HepG2 (cell line): ENCODE results near the gene FAM222A. TPM values are rescaled to one million over a fixed set of nuclear protein-coding genes. Genes with fewer than 3 reads are reported as not detected.

Experiments used
- MAF1 ChIP-seq: sonication (generic); formaldehyde crosslinking; IDR thresholded peaks from 2 replicates; pipeline ENCODE4 v1.5.0; 2020; ENCODE audit warnings: missing genetic modification reagents, borderline replicate concordance
- NONO ChIP-seq, 2 experiments: fragments of 450-650 bp in 1 of 2; sonication (generic) in 1 of 2; formaldehyde crosslinking in 1 of 2; IDR thresholded peaks in 1 of 2; conservative IDR thresholded peaks in 1 of 2; 2 replicates each; pipeline versions ENCODE4 v1.6.1 to v1.8.0; 2017 to 2022; ENCODE audit warnings: mild to moderate bottlenecking in 1 of 2, missing genetic modification reagents in 1 of 2, moderate library complexity in 1 of 2
- POLR2AphosphoS2 ChIP-seq: IDR thresholded peaks from 2 replicates; pipeline ENCODE4 v1.6.1; 2011; ENCODE audit warnings: low read depth, low read length, improper control_type of control experiment
- RAD21 ChIP-seq: fragments of 450-650 bp; formaldehyde crosslinking; IDR thresholded peaks from 2 replicates; pipeline ENCODE4 v1.5.0; 2020; ENCODE audit warnings: mild to moderate bottlenecking
- ZNF562 ChIP-seq: sonication (generic); formaldehyde crosslinking; IDR thresholded peaks from 2 replicates; pipeline ENCODE4 v1.8.0; 2022; ENCODE audit warnings: missing genetic modification reagents, borderline replicate concordance
- ZNF749 ChIP-seq: sonication (generic); formaldehyde crosslinking; IDR thresholded peaks from 2 replicates; pipeline ENCODE4 v1.8.0; 2022; ENCODE audit warnings: mild to moderate bottlenecking, missing genetic modification reagents, moderate library complexity, borderline replicate concordance
- polyA plus RNA-seq, 8 experiments: library from polyadenylated mRNA; depleted of rRNA in 3 of 8; stranded (reverse) in 7 of 8; unstranded in 1 of 8; fragments of >200 nt; fragmentation: Illumina TruSeq in 4 of 8; extraction: Trizol in 4 of 8; gene quantifications; 2 replicates each; pipeline versions ENCODE4 v1.2.1 to v1.2.3, GENCODE V29; 2011 to 2016; ENCODE audit warnings: low read depth in 4 of 8, missing spikeins in 1 of 8, mixed read lengths in 1 of 8; ENCODE audit not compliant: insufficient read depth in 1 of 8
- total RNA-seq, 5 experiments: library from RNA; depleted of rRNA; stranded (reverse); fragments of >200 nt; fragmentation: Illumina TruSeq; extraction: Trizol; gene quantifications; 2 replicates each; pipeline ENCODE4 v1.2.3, GENCODE V29; 2016; ENCODE audit warnings: low read depth in 1 of 5
- TF ChIP-seq, protein P1 (sequence below): sonication (generic); formaldehyde crosslinking; IDR thresholded peaks from 2 replicates; pipeline ENCODE4 v1.4.0; 2020; ENCODE audit warnings: missing genetic modification reagents, borderline replicate concordance
- TF ChIP-seq, protein P2 (sequence below): sonication (generic); formaldehyde crosslinking; IDR thresholded peaks from 2 replicates; pipeline ENCODE4 v1.4.0; 2020; ENCODE audit warnings: missing genetic modification reagents
- TF ChIP-seq, protein P3 (sequence below): sonication (generic); formaldehyde crosslinking; IDR thresholded peaks from 2 replicates; pipeline ENCODE4 v1.4.0; 2020; ENCODE audit warnings: missing genetic modification reagents
- TF ChIP-seq, protein P4 (sequence below): sonication (generic); formaldehyde crosslinking; IDR thresholded peaks from 2 replicates; pipeline ENCODE4 v1.4.0; 2020; ENCODE audit warnings: missing genetic modification reagents
- TF ChIP-seq, protein P5 (sequence below): sonication (generic); formaldehyde crosslinking; IDR thresholded peaks from 2 replicates; pipeline ENCODE4 v1.4.0; 2020; ENCODE audit warnings: missing genetic modification reagents, low read depth, mild to moderate bottlenecking, borderline replicate concordance
- TF ChIP-seq, protein P6 (sequence below): fragments of 450-650 bp; IDR thresholded peaks from 2 replicates; pipeline ENCODE4 v1.6.1; 2017; ENCODE audit warnings: mild to moderate bottlenecking

The FAM222A gene
- total and polyA plus RNA-seq, 2 of the 13 experiments (the other 11 are each of a cell fraction or from before 2014, with no cell fraction given), result 2.7 to 9.6 TPM

DNA sequence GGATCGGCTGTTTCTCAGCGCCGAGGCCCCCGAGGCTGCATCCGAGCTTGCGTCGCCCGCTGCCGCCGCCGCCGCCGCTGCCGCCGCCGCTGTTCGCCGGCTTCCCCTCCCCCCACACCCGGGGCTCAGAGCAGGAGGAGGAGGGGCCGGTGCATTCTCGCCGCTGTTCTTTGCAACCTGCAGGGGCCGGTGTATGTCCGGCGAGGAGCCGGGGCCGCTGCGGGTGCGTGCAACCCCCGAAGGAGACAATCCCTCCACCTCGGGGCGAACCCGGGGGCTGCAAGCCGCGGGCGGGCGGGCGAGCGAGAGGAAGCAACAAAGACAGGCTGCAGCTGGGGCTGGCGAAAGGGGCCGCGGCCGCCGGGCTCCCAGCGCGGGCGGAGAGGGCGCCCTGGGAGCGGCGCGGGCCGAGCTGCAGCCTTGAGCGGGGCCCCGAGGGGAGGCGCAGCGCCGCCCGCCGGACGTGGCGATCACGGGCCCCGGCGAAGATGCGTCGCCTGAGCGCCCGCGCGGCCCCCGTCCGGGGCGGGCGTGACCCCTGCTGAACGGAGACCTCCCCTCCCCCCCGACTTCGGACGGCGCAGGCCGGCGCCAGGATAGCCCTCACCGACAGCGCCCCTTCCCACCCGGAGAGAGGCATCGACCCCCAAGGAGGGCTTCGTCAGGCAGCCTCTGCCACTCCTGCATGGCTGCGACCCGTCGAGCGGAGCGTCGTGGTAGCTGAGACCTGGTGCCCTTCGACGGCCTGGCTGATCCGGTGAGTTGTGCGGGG lies 702 bp downstream of the FAM222A start (continued):
- TF ChIP-seq, protein P1, sequence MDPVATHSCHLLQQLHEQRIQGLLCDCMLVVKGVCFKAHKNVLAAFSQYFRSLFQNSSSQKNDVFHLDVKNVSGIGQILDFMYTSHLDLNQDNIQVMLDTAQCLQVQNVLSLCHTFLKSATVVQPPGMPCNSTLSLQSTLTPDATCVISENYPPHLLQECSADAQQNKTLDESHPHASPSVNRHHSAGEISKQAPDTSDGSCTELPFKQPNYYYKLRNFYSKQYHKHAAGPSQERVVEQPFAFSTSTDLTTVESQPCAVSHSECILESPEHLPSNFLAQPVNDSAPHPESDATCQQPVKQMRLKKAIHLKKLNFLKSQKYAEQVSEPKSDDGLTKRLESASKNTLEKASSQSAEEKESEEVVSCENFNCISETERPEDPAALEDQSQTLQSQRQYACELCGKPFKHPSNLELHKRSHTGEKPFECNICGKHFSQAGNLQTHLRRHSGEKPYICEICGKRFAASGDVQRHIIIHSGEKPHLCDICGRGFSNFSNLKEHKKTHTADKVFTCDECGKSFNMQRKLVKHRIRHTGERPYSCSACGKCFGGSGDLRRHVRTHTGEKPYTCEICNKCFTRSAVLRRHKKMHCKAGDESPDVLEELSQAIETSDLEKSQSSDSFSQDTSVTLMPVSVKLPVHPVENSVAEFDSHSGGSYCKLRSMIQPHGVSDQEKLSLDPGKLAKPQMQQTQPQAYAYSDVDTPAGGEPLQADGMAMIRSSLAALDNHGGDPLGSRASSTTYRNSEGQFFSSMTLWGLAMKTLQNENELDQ (CRISPR knock-in tag), result no peak
- TF ChIP-seq, protein P2, sequence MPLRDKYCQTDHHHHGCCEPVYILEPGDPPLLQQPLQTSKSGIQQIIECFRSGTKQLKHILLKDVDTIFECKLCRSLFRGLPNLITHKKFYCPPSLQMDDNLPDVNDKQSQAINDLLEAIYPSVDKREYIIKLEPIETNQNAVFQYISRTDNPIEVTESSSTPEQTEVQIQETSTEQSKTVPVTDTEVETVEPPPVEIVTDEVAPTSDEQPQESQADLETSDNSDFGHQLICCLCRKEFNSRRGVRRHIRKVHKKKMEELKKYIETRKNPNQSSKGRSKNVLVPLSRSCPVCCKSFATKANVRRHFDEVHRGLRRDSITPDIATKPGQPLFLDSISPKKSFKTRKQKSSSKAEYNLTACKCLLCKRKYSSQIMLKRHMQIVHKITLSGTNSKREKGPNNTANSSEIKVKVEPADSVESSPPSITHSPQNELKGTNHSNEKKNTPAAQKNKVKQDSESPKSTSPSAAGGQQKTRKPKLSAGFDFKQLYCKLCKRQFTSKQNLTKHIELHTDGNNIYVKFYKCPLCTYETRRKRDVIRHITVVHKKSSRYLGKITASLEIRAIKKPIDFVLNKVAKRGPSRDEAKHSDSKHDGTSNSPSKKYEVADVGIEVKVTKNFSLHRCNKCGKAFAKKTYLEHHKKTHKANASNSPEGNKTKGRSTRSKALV (CRISPR knock-in tag), result peak; percentile 23; the same call in 1 of the 2 replicates
- TF ChIP-seq, protein P3, sequence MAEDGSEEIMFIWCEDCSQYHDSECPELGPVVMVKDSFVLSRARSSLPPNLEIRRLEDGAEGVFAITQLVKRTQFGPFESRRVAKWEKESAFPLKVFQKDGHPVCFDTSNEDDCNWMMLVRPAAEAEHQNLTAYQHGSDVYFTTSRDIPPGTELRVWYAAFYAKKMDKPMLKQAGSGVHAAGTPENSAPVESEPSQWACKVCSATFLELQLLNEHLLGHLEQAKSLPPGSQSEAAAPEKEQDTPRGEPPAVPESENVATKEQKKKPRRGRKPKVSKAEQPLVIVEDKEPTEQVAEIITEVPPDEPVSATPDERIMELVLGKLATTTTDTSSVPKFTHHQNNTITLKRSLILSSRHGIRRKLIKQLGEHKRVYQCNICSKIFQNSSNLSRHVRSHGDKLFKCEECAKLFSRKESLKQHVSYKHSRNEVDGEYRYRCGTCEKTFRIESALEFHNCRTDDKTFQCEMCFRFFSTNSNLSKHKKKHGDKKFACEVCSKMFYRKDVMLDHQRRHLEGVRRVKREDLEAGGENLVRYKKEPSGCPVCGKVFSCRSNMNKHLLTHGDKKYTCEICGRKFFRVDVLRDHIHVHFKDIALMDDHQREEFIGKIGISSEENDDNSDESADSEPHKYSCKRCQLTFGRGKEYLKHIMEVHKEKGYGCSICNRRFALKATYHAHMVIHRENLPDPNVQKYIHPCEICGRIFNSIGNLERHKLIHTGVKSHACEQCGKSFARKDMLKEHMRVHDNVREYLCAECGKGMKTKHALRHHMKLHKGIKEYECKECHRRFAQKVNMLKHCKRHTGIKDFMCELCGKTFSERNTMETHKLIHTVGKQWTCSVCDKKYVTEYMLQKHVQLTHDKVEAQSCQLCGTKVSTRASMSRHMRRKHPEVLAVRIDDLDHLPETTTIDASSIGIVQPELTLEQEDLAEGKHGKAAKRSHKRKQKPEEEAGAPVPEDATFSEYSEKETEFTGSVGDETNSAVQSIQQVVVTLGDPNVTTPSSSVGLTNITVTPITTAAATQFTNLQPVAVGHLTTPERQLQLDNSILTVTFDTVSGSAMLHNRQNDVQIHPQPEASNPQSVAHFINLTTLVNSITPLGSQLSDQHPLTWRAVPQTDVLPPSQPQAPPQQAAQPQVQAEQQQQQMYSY (CRISPR knock-in tag), result no peak
- TF ChIP-seq ZNF749 (CRISPR knock-in tag) (no peak), NONO (IDR thresholded peaks at IDR 0.05) (no peak), NONO (CRISPR knock-in tag; conservative IDR thresholded peaks at IDR 0.05) (peak; percentile 16; the same call in 1 of the 2 replicates), POLR2AphosphoS2 (no peak), MAF1 (0 out of 2 replicates have a peak, but pooled peaks have one; percentile 15), RAD21 (CRISPR knock-in tag) (peak; percentile 90), ZNF562 (no peak)
- TF ChIP-seq, protein P4, sequence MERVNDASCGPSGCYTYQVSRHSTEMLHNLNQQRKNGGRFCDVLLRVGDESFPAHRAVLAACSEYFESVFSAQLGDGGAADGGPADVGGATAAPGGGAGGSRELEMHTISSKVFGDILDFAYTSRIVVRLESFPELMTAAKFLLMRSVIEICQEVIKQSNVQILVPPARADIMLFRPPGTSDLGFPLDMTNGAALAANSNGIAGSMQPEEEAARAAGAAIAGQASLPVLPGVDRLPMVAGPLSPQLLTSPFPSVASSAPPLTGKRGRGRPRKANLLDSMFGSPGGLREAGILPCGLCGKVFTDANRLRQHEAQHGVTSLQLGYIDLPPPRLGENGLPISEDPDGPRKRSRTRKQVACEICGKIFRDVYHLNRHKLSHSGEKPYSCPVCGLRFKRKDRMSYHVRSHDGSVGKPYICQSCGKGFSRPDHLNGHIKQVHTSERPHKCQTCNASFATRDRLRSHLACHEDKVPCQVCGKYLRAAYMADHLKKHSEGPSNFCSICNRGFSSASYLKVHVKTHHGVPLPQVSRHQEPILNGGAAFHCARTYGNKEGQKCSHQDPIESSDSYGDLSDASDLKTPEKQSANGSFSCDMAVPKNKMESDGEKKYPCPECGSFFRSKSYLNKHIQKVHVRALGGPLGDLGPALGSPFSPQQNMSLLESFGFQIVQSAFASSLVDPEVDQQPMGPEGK (CRISPR knock-in tag), result peak; percentile 60
- TF ChIP-seq, protein P5, sequence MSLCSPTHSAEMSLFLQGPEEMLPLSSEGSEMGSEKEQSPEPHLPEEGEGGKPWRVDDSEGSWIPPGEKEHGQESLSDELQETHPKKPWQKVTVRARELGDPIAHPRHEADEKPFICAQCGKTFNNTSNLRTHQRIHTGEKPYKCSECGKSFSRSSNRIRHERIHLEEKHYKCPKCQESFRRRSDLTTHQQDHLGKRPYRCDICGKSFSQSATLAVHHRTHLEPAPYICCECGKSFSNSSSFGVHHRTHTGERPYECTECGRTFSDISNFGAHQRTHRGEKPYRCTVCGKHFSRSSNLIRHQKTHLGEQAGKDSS (CRISPR knock-in tag), result peak; percentile 23; the same call in 1 of the 2 replicates
- TF ChIP-seq, protein P6, sequence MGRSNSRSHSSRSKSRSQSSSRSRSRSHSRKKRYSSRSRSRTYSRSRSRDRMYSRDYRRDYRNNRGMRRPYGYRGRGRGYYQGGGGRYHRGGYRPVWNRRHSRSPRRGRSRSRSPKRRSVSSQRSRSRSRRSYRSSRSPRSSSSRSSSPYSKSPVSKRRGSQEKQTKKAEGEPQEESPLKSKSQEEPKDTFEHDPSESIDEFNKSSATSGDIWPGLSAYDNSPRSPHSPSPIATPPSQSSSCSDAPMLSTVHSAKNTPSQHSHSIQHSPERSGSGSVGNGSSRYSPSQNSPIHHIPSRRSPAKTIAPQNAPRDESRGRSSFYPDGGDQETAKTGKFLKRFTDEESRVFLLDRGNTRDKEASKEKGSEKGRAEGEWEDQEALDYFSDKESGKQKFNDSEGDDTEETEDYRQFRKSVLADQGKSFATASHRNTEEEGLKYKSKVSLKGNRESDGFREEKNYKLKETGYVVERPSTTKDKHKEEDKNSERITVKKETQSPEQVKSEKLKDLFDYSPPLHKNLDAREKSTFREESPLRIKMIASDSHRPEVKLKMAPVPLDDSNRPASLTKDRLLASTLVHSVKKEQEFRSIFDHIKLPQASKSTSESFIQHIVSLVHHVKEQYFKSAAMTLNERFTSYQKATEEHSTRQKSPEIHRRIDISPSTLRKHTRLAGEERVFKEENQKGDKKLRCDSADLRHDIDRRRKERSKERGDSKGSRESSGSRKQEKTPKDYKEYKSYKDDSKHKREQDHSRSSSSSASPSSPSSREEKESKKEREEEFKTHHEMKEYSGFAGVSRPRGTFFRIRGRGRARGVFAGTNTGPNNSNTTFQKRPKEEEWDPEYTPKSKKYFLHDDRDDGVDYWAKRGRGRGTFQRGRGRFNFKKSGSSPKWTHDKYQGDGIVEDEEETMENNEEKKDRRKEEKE, result no peak
